PC-9 (cell line): ENCODE measurements around the gene SEL1L. TPM values are rescaled to one million over a fixed set of nuclear protein-coding genes. Genes with fewer than 3 reads are reported as not detected.

Source experiments
- BruUV-seq: library from RNA; stranded (reverse); fragments of 400-500 nt; replicated peaks from 2 replicates; lab custom pipeline; 2021; lab: Mats Ljungman, UMichigan
- CTCF ChIA-PET: fragments of 300-600 bp; sonication (Branson Sonifier 250); formaldehyde crosslinking; loops from one replicate; lab custom pipeline; 2022; ENCODE audit warnings: antibody characterized with exemption; lab: Charles Lee
- POLR2A ChIA-PET: fragments of 300-600 bp; sonication (Branson Sonifier 250); formaldehyde crosslinking; loops from one replicate; lab custom pipeline; 2022; ENCODE audit warnings: antibody characterized with exemption; ENCODE audit not compliant: unreplicated experiment; lab: Charles Lee
- DNase-seq, 2 experiments: peaks; one replicate each; pipeline versions ENCODE4 v3.0.0 to v3.0.0-alpha.2; 2015 to 2022; ENCODE audit warnings: mixed read lengths in 1 of 2
- H2AFZ ChIP-seq: fragments of 200-600 bp; sonication (generic); 2 replicates; pipeline ENCODE4 v1.8.1; 2017; ENCODE audit warnings: antibody characterized with exemption
- H3F3A ChIP-seq: fragments of 200-600 bp; sonication (generic); 2 replicates; pipeline ENCODE4 v1.8.1; 2017; ENCODE audit warnings: antibody characterized with exemption, mild to moderate bottlenecking, low read depth; ENCODE audit not compliant: insufficient read depth
- H3K27ac ChIP-seq: fragments of 200-600 bp; sonication (generic); 2 replicates; pipeline ENCODE4 v1.6.1; 2016; ENCODE audit warnings: mixed run types
- H3K27me3 ChIP-seq: fragments of 200-600 bp; sonication (generic); 2 replicates; pipeline ENCODE4 v1.6.1; 2016; ENCODE audit warnings: low read depth, mixed run types; ENCODE audit not compliant: insufficient read depth
- H3K36me3 ChIP-seq: fragments of 200-600 bp; sonication (generic); 2 replicates; pipeline ENCODE4 v1.6.1; 2016; ENCODE audit warnings: low read depth, mixed run types
- H3K4me1 ChIP-seq: fragments of 200-600 bp; sonication (generic); replicated peaks from 2 replicates; pipeline ENCODE4 v1.6.1; 2016; ENCODE audit warnings: mixed run types; ENCODE audit not compliant: insufficient read depth
- H3K4me2 ChIP-seq: fragments of 200-600 bp; sonication (generic); 2 replicates; pipeline ENCODE4 v1.6.1; 2017; ENCODE audit warnings: mixed run types
- H3K4me3 ChIP-seq: fragments of 200-600 bp; sonication (generic); 2 replicates; pipeline ENCODE4 v1.6.1; 2016; ENCODE audit warnings: mixed run types
- H3K79me2 ChIP-seq: fragments of 200-600 bp; sonication (generic); 2 replicates; pipeline ENCODE4 v1.6.1; 2017; ENCODE audit warnings: low read depth, mixed run types
- H3K9me2 ChIP-seq: fragments of 200-600 bp; sonication (generic); 2 replicates; pipeline ENCODE4 v1.8.1; 2017; ENCODE audit warnings: mild to moderate bottlenecking; ENCODE audit not compliant: insufficient read depth
- H3K9me3 ChIP-seq: fragments of 200-600 bp; sonication (generic); 2 replicates; pipeline ENCODE4 v1.8.1; 2016; ENCODE audit warnings: low read depth; ENCODE audit not compliant: insufficient read depth
- H4K20me1 ChIP-seq: fragments of 200-600 bp; sonication (generic); 2 replicates; pipeline ENCODE4 v1.8.1; 2017; ENCODE audit not compliant: insufficient read depth
- EZH2 ChIP-seq: fragments of 200-600 bp; sonication (generic); IDR thresholded peaks from 2 replicates; pipeline ENCODE4 v1.8.0; 2017; ENCODE audit warnings: antibody characterized with exemption, low read depth
- intact Hi-C: fragments of 100-400 bp; cut with micrococcal nuclease; formaldehyde crosslinking; loops from one replicate; pipeline ENCODE4 v1.10.0; 2022; ENCODE audit not compliant: unreplicated experiment
- total RNA-seq: library from RNA; stranded (reverse); gene quantifications from 2 replicates; pipeline ENCODE4 v1.2.3, GENCODE V29; 2021
- TF ChIP-seq, protein P1 (sequence below): fragments of 200-600 bp; sonication (generic); conservative IDR thresholded peaks from 2 replicates; pipeline ENCODE4 v1.6.1; 2017; ENCODE audit warnings: mixed run types, antibody characterized with exemption, mild to moderate bottlenecking, moderate library complexity

The SEL1L gene
- total RNA-seq, 1 experiment from 2014 or later: 14.6 TPM

DNA sequence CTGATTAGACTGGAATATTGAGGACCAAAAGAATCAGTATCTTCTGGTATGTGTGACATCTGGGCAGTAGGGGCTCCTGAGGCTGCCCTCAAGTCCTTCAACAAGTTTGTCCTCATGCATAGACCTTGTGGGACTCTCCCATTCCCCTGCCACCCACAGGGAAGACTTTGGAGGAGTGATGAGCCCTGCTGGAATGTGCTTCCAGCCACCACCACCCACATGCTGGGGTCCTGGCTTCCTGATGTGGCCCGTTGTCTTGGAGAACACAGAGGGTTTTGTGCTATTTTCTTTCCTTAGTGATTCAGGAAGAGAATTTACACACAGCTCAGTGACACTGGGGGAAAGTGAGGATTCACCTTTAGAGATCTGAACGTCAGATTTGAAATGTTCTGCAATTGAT is 29.2 kb upstream of the SEL1L start:
- no TSS peak for BruUV-seq
- no peaks in the 10 kb centered on the region for H3F3A ChIP-seq
- intact Hi-C loops: no loop called here
- H3K4me1 ChIP-seq: no peaks in the 10 kb centered on the region
- no peak overlapping the region for H3K4me3 ChIP-seq
- peaks cover 24% of the 10 kb centered on the region for H3K27me3 ChIP-seq
- no peaks in the 10 kb centered on the region for H3K9me2 ChIP-seq
- no peaks in the 10 kb centered on the region for H3K79me2 ChIP-seq
- no peaks in the 10 kb centered on the region for H4K20me1 ChIP-seq
- no peak for DNase-seq
- H3K36me3 ChIP-seq: no peaks in the 10 kb centered on the region
- H3K27ac ChIP-seq: no peak overlapping the region
- no peak overlapping the region for H2AFZ ChIP-seq
- TF ChIP-seq, protein P1, sequence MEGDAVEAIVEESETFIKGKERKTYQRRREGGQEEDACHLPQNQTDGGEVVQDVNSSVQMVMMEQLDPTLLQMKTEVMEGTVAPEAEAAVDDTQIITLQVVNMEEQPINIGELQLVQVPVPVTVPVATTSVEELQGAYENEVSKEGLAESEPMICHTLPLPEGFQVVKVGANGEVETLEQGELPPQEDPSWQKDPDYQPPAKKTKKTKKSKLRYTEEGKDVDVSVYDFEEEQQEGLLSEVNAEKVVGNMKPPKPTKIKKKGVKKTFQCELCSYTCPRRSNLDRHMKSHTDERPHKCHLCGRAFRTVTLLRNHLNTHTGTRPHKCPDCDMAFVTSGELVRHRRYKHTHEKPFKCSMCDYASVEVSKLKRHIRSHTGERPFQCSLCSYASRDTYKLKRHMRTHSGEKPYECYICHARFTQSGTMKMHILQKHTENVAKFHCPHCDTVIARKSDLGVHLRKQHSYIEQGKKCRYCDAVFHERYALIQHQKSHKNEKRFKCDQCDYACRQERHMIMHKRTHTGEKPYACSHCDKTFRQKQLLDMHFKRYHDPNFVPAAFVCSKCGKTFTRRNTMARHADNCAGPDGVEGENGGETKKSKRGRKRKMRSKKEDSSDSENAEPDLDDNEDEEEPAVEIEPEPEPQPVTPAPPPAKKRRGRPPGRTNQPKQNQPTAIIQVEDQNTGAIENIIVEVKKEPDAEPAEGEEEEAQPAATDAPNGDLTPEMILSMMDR: no peak
- no peak for TF ChIP-seq EZH2
- no peaks in the 10 kb centered on the region for H3K9me3 ChIP-seq
- no peak overlapping the region for H3K4me2 ChIP-seq
- CTCF ChIA-PET: no interaction called here
- POLR2A ChIA-PET: no interaction called here

DNA sequence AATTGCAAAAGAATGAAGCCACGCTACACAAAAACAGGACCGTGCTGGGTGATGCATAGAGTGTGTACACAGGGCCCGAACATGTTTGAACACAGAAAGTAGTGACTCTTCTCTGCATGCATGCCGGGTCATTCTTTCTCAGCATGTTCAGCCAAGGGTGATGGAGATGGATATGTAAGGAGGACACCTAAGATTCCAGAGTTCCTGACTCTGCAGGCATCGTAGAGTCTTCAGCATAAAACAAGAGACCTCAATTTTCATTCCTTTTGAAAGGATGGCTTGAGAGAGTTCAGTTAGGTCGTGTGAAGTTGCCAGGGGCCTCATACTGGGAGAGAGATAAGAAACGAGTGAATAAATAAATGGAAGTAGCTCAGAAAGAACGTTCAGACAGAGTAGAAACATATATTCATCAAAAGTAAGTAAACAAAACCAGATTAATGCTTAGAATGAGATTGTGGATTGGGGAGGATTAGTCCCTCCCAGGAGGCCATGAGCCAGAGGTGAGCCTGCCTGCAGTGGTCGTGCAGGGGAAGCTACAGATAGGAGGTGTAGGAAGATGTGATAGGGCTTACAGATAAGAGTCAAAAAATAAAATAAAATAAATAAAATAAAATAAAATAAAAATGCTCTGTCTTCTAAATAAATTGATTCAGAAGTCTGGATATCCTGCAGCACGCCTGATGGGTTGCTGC is 27.6 kb upstream of the SEL1L start:
- Histone ChIP-seq H2AFZ (no peak overlapping the region), H3K27me3 (peaks cover 11% of the 10 kb centered on the region; the same call in 1 of the 2 replicates), H3F3A (no peaks in the 10 kb centered on the region), H4K20me1 (no peaks in the 10 kb centered on the region), H3K79me2 (no peaks in the 10 kb centered on the region), H3K27ac (no peak overlapping the region), H3K9me3 (no peaks in the 10 kb centered on the region), H3K4me2 (no peak overlapping the region), H3K36me3 (no peaks in the 10 kb centered on the region), H3K9me2 (no peaks in the 10 kb centered on the region), H3K4me1 (no peaks in the 10 kb centered on the region), H3K4me3 (no peak overlapping the region)
- intact Hi-C loops: no loop called here
- ChIA-PET POLR2A (no interaction called here), CTCF (no interaction called here)
- TF ChIP-seq, protein P1: no peak
- no peak for TF ChIP-seq EZH2
- BruUV-seq: no TSS peak
- no peak for DNase-seq

- DNase-seq: no peak
- Histone ChIP-seq H4K20me1 (no peaks in the 10 kb centered on the region), H3K4me2 (no peak overlapping the region), H3F3A (no peaks in the 10 kb centered on the region), H3K27ac (no peak overlapping the region), H3K27me3 (peaks cover 11% of the 10 kb centered on the region; the same call in 1 of the 2 replicates), H3K4me3 (no peak overlapping the region), H3K9me2 (no peaks in the 10 kb centered on the region), H3K79me2 (no peaks in the 10 kb centered on the region), H2AFZ (no peak overlapping the region), H3K36me3 (no peaks in the 10 kb centered on the region), H3K9me3 (no peaks in the 10 kb centered on the region), H3K4me1 (no peaks in the 10 kb centered on the region)
- TF ChIP-seq, protein P1: no peak
- TF ChIP-seq EZH2: no peak
- CTCF ChIA-PET: no interaction called here
- POLR2A ChIA-PET: no interaction called here
- no TSS peak for BruUV-seq
- intact Hi-C loops: no loop called here
Observed at GRCh38 chr14:81559385-81559784, 25.7 kb upstream of the SEL1L start.
